WTC11 (cell line): ENCODE measurements around the gene SMARCA2. TPM values are rescaled to one million over a fixed set of nuclear protein-coding genes. Genes with fewer than 3 reads are reported as not detected.

Source experiments
- ATAC-seq: fragments of 200-7000 bp; cut with Tn5 transposase; 2 replicates; pipeline ENCODE4 v1.10.0; 2021; ENCODE audit warnings: mild to moderate bottlenecking, moderate library complexity
- CTCF ChIA-PET: fragments of 300-600 bp; sonication (Branson Sonifier 250); formaldehyde crosslinking; loops from one replicate; lab custom pipeline; 2021; ENCODE audit warnings: antibody characterized with exemption; lab: Charles Lee
- POLR2A ChIA-PET: fragments of 350-600 bp; sonication (Branson Sonifier 250); formaldehyde crosslinking; loops from one replicate; lab custom pipeline; 2021; ENCODE audit warnings: antibody characterized with exemption; lab: Charles Lee
- DNase-seq: peaks from one replicate; pipeline ENCODE4 v3.0.0; 2021; ENCODE audit warnings: low spot score
- H3K27ac Mint-ChIP-seq: 2 replicates; pipeline ENCODE4 v1.8.0; 2021; ENCODE audit warnings: mixed read lengths
- H3K27me3 Mint-ChIP-seq: 2 replicates; pipeline ENCODE4 v1.8.0; 2021; ENCODE audit warnings: low read depth, mild to moderate bottlenecking, moderate library complexity, mixed read lengths
- H3K36me3 Mint-ChIP-seq: 2 replicates; pipeline ENCODE4 v1.8.0; 2021; ENCODE audit warnings: mixed read lengths
- H3K4me1 Mint-ChIP-seq: 2 replicates; pipeline ENCODE4 v1.8.0; 2022; ENCODE audit warnings: mixed read lengths
- H3K4me3 Mint-ChIP-seq: 2 replicates; pipeline ENCODE4 v1.8.0; 2021; ENCODE audit warnings: mild to moderate bottlenecking, moderate library complexity, mixed read lengths
- H3K9me3 Mint-ChIP-seq: 2 replicates; pipeline ENCODE4 v1.8.0; 2021; ENCODE audit warnings: mixed read lengths
- ATF1 ChIP-seq: sonication (generic); formaldehyde crosslinking; IDR thresholded peaks from 2 replicates; pipeline ENCODE4 v1.8.1; 2023; ENCODE audit warnings: mild to moderate bottlenecking, moderate library complexity, missing genetic modification reagents
- CBFB ChIP-seq: sonication (generic); formaldehyde crosslinking; IDR thresholded peaks from 2 replicates; pipeline ENCODE4 v1.8.1; 2022; ENCODE audit warnings: mild to moderate bottlenecking, low read depth, missing genetic modification reagents
- ELF4 ChIP-seq: sonication (generic); formaldehyde crosslinking; IDR thresholded peaks from 2 replicates; pipeline ENCODE4 v1.8.1; 2022; ENCODE audit warnings: low read depth, mild to moderate bottlenecking, moderate library complexity, missing genetic modification reagents
- GABPB1 ChIP-seq: sonication (generic); formaldehyde crosslinking; IDR thresholded peaks from 2 replicates; pipeline ENCODE4 v1.8.1; 2023; ENCODE audit warnings: mild to moderate bottlenecking, missing genetic modification reagents
- GRHL2 ChIP-seq: fragments of 250-450 bp; sonication (Bioruptor Pico); IDR thresholded peaks from 2 replicates; pipeline ENCODE4 v1.8.0; 2022; ENCODE audit warnings: mild to moderate bottlenecking, moderate library complexity; ENCODE audit not compliant: insufficient replicate concordance, severe bottlenecking
- JUN ChIP-seq: sonication (generic); formaldehyde crosslinking; IDR thresholded peaks from 2 replicates; pipeline ENCODE4 v1.8.0; 2023; ENCODE audit warnings: mild to moderate bottlenecking, missing genetic modification reagents
- NFE2L1 ChIP-seq: sonication (generic); formaldehyde crosslinking; IDR thresholded peaks from 2 replicates; pipeline ENCODE4 v1.8.1; 2023; ENCODE audit warnings: missing genetic modification reagents
- RORB ChIP-seq: fragments of 250-450 bp; sonication (Bioruptor Pico); IDR thresholded peaks from 2 replicates; pipeline ENCODE4 v1.9.0; 2021; ENCODE audit warnings: mild to moderate bottlenecking
- SMAD3 ChIP-seq: sonication (generic); formaldehyde crosslinking; IDR thresholded peaks from 2 replicates; pipeline ENCODE4 v1.8.0; 2022; ENCODE audit warnings: missing genetic modification reagents, mild to moderate bottlenecking, borderline replicate concordance
- SMAD4 ChIP-seq: sonication (generic); formaldehyde crosslinking; IDR thresholded peaks from 2 replicates; pipeline ENCODE4 v1.8.0; 2022; ENCODE audit warnings: mild to moderate bottlenecking, missing genetic modification reagents
- SOX15 ChIP-seq: fragments of 250-450 bp; sonication (Bioruptor Pico); IDR thresholded peaks from 2 replicates; pipeline ENCODE4 v1.9.0; 2021; ENCODE audit warnings: mild to moderate bottlenecking
- SP1 ChIP-seq: sonication (generic); formaldehyde crosslinking; conservative IDR thresholded peaks from 2 replicates; pipeline ENCODE4 v1.8.1; 2022; ENCODE audit warnings: missing genetic modification reagents
- TEAD4 ChIP-seq: sonication (generic); formaldehyde crosslinking; IDR thresholded peaks from 2 replicates; pipeline ENCODE4 v1.8.0; 2022; ENCODE audit warnings: mild to moderate bottlenecking, missing genetic modification reagents
- ZNF219 ChIP-seq: sonication (generic); formaldehyde crosslinking; IDR thresholded peaks from 2 replicates; pipeline ENCODE4 v1.8.0; 2023; ENCODE audit warnings: missing genetic modification reagents, mild to moderate bottlenecking, borderline replicate concordance
- total RNA-seq: library from RNA; stranded (reverse); gene quantifications from 3 replicates; pipeline ENCODE4 v1.2.3, GENCODE V29; 2021
- TF ChIP-seq, protein P1 (sequence below): sonication (generic); formaldehyde crosslinking; IDR thresholded peaks from 2 replicates; pipeline ENCODE4 v1.8.0; 2022; ENCODE audit warnings: mild to moderate bottlenecking, missing genetic modification reagents
- TF ChIP-seq, protein P2 (sequence below): sonication (generic); formaldehyde crosslinking; IDR thresholded peaks from 2 replicates; pipeline ENCODE4 v1.8.1; 2023; ENCODE audit warnings: mild to moderate bottlenecking, missing genetic modification reagents, moderate library complexity
- TF ChIP-seq, protein P3 (sequence below): sonication (generic); formaldehyde crosslinking; IDR thresholded peaks from 2 replicates; pipeline ENCODE4 v1.8.1; 2022; ENCODE audit warnings: mild to moderate bottlenecking, missing genetic modification reagents, moderate library complexity, borderline replicate concordance
- TF ChIP-seq, protein P4 (sequence below): fragments of 250-450 bp; sonication (Bioruptor Pico); IDR thresholded peaks from 2 replicates; pipeline ENCODE4 v1.9.0; 2021; ENCODE audit warnings: moderate library complexity, mild to moderate bottlenecking, inconsistent platforms, borderline replicate concordance
- TF ChIP-seq, protein P5 (sequence below): sonication (generic); formaldehyde crosslinking; IDR thresholded peaks from 2 replicates; pipeline ENCODE4 v1.8.0; 2022; ENCODE audit warnings: mild to moderate bottlenecking, missing genetic modification reagents
- TF ChIP-seq, protein P6 (sequence below): fragments of 200-600 bp; IDR thresholded peaks from 2 replicates; pipeline ENCODE4 v1.8.0; 2022; ENCODE audit warnings: antibody characterized with exemption
- TF ChIP-seq, protein P7 (sequence below): sonication (generic); formaldehyde crosslinking; conservative IDR thresholded peaks from 2 replicates; pipeline ENCODE4 v1.8.1; 2022; ENCODE audit warnings: mild to moderate bottlenecking, missing genetic modification reagents
- TF ChIP-seq, protein P8 (sequence below): fragments of 250-450 bp; sonication (Bioruptor Pico); IDR thresholded peaks from 2 replicates; pipeline ENCODE4 v1.9.0; 2021; ENCODE audit warnings: mild to moderate bottlenecking
- TF ChIP-seq, protein P9 (sequence below): sonication (generic); formaldehyde crosslinking; IDR thresholded peaks from 2 replicates; pipeline ENCODE4 v1.8.0; 2022; ENCODE audit warnings: missing genetic modification reagents

The SMARCA2 gene
- total RNA-seq, 1 experiment from 2014 or later: 20.3 TPM

DNA sequence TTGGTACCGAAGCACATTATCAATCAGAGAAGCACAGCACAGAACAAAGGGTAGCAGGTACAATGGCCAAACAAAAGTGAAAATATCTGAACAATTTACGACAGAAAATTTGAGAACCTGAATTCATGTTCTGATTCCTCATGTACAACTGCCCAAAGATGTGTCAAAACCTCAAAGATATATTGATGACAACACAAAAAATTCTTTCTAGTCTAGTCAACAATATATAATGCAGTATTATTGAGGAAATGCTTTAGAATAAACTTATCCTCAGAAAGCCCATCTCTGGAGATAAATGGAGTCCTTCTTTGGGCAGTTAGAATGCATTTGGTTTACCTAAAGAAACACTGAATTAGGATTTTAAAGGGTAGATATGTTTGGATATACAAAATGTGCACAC, 6.8 kb upstream of the SMARCA2 start:
- Mint-ChIP-seq H3K9me3 (peaks cover 3% of the 10 kb centered on the region; the same call in 1 of the 2 replicates), H3K27ac (no peak overlapping the region), H3K4me3 (no peak overlapping the region), H3K36me3 (no peaks in the 10 kb centered on the region), H3K4me1 (peaks cover 24% of the 10 kb centered on the region), H3K27me3 (peaks cover 21% of the 10 kb centered on the region)
- TF ChIP-seq JUN (CRISPR knock-in tag) (no peak), RORB (CRISPR knock-in tag) (no peak), CBFB (no peak), SP1 (CRISPR knock-in tag) (no peak), NFE2L1 (CRISPR knock-in tag) (no peak), ZNF219 (CRISPR knock-in tag) (no peak), SOX15 (CRISPR knock-in tag) (no peak), GRHL2 (no peak), SMAD4 (CRISPR knock-in tag) (no peak), SMAD3 (no peak)
- TF ChIP-seq, protein P1, sequence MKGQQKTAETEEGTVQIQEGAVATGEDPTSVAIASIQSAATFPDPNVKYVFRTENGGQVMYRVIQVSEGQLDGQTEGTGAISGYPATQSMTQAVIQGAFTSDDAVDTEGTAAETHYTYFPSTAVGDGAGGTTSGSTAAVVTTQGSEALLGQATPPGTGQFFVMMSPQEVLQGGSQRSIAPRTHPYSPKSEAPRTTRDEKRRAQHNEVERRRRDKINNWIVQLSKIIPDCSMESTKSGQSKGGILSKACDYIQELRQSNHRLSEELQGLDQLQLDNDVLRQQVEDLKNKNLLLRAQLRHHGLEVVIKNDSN (CRISPR knock-in tag): no peak
- TF ChIP-seq, protein P2, sequence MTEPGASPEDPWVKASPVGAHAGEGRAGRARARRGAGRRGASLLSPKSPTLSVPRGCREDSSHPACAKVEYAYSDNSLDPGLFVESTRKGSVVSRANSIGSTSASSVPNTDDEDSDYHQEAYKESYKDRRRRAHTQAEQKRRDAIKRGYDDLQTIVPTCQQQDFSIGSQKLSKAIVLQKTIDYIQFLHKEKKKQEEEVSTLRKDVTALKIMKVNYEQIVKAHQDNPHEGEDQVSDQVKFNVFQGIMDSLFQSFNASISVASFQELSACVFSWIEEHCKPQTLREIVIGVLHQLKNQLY (CRISPR knock-in tag): no peak
- TF ChIP-seq, protein P3, sequence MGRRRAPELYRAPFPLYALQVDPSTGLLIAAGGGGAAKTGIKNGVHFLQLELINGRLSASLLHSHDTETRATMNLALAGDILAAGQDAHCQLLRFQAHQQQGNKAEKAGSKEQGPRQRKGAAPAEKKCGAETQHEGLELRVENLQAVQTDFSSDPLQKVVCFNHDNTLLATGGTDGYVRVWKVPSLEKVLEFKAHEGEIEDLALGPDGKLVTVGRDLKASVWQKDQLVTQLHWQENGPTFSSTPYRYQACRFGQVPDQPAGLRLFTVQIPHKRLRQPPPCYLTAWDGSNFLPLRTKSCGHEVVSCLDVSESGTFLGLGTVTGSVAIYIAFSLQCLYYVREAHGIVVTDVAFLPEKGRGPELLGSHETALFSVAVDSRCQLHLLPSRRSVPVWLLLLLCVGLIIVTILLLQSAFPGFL (CRISPR knock-in tag): no peak
- TF ChIP-seq, protein P4, sequence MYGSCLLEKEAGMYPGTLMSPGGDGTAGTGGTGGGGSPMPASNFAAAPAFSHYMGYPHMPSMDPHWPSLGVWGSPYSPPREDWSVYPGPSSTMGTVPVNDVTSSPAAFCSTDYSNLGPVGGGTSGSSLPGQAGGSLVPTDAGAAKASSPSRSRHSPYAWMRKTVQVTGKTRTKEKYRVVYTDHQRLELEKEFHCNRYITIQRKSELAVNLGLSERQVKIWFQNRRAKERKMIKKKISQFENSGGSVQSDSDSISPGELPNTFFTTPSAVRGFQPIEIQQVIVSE: no peak
- TF ChIP-seq, protein P5, sequence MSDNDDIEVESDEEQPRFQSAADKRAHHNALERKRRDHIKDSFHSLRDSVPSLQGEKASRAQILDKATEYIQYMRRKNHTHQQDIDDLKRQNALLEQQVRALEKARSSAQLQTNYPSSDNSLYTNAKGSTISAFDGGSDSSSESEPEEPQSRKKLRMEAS: no peak
- TF ChIP-seq, protein P6, sequence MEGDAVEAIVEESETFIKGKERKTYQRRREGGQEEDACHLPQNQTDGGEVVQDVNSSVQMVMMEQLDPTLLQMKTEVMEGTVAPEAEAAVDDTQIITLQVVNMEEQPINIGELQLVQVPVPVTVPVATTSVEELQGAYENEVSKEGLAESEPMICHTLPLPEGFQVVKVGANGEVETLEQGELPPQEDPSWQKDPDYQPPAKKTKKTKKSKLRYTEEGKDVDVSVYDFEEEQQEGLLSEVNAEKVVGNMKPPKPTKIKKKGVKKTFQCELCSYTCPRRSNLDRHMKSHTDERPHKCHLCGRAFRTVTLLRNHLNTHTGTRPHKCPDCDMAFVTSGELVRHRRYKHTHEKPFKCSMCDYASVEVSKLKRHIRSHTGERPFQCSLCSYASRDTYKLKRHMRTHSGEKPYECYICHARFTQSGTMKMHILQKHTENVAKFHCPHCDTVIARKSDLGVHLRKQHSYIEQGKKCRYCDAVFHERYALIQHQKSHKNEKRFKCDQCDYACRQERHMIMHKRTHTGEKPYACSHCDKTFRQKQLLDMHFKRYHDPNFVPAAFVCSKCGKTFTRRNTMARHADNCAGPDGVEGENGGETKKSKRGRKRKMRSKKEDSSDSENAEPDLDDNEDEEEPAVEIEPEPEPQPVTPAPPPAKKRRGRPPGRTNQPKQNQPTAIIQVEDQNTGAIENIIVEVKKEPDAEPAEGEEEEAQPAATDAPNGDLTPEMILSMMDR: no peak
- TF ChIP-seq, protein P7, sequence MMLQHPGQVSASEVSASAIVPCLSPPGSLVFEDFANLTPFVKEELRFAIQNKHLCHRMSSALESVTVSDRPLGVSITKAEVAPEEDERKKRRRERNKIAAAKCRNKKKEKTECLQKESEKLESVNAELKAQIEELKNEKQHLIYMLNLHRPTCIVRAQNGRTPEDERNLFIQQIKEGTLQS (CRISPR knock-in tag): no peak
- TF ChIP-seq, protein P8, sequence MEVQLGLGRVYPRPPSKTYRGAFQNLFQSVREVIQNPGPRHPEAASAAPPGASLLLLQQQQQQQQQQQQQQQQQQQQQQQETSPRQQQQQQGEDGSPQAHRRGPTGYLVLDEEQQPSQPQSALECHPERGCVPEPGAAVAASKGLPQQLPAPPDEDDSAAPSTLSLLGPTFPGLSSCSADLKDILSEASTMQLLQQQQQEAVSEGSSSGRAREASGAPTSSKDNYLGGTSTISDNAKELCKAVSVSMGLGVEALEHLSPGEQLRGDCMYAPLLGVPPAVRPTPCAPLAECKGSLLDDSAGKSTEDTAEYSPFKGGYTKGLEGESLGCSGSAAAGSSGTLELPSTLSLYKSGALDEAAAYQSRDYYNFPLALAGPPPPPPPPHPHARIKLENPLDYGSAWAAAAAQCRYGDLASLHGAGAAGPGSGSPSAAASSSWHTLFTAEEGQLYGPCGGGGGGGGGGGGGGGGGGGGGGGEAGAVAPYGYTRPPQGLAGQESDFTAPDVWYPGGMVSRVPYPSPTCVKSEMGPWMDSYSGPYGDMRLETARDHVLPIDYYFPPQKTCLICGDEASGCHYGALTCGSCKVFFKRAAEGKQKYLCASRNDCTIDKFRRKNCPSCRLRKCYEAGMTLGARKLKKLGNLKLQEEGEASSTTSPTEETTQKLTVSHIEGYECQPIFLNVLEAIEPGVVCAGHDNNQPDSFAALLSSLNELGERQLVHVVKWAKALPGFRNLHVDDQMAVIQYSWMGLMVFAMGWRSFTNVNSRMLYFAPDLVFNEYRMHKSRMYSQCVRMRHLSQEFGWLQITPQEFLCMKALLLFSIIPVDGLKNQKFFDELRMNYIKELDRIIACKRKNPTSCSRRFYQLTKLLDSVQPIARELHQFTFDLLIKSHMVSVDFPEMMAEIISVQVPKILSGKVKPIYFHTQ (CRISPR knock-in tag): no peak
- ChIA-PET CTCF (no interaction called here), POLR2A (no interaction called here)
- DNase-seq (no peak), ATAC-seq (no peak)

DNA sequence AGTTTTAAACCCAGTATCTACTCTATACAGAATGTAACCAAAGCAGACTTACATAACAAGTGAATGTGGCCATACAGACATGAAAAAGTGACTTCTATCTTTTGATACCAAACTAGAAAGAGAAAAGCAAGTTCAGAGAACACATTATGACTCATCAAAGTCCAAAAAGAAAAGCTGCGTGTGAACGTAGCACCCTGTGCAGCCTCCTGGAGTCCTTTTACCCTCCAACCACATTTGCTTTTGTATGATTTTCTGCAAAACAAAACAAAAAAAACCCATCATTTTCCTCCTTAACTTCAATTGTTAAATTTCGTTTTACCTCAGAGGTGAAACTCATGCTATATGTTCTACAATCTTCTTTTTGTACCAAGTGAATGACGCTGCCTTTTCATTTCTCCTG, 2.8 kb upstream of the SMARCA2 start:
- Mint-ChIP-seq H3K27me3 (peaks cover 40% of the 10 kb centered on the region), H3K4me3 (no peak overlapping the region), H3K27ac (no peak overlapping the region), H3K36me3 (no peaks in the 10 kb centered on the region), H3K9me3 (peaks cover 3% of the 10 kb centered on the region; the same call in 1 of the 2 replicates), H3K4me1 (0 out of 2 replicates have a peak, but pooled peaks cover 5% of the 10 kb centered on the region)
- CTCF ChIA-PET: no interaction called here
- POLR2A ChIA-PET: no interaction called here
- ATAC-seq (no peak), DNase-seq (no peak)
- TF ChIP-seq, protein P5: no peak
- TF ChIP-seq GABPB1 (CRISPR knock-in tag) (no peak), ELF4 (CRISPR knock-in tag) (no peak), TEAD4 (no peak), ATF1 (CRISPR knock-in tag) (no peak)
- TF ChIP-seq, protein P9, sequence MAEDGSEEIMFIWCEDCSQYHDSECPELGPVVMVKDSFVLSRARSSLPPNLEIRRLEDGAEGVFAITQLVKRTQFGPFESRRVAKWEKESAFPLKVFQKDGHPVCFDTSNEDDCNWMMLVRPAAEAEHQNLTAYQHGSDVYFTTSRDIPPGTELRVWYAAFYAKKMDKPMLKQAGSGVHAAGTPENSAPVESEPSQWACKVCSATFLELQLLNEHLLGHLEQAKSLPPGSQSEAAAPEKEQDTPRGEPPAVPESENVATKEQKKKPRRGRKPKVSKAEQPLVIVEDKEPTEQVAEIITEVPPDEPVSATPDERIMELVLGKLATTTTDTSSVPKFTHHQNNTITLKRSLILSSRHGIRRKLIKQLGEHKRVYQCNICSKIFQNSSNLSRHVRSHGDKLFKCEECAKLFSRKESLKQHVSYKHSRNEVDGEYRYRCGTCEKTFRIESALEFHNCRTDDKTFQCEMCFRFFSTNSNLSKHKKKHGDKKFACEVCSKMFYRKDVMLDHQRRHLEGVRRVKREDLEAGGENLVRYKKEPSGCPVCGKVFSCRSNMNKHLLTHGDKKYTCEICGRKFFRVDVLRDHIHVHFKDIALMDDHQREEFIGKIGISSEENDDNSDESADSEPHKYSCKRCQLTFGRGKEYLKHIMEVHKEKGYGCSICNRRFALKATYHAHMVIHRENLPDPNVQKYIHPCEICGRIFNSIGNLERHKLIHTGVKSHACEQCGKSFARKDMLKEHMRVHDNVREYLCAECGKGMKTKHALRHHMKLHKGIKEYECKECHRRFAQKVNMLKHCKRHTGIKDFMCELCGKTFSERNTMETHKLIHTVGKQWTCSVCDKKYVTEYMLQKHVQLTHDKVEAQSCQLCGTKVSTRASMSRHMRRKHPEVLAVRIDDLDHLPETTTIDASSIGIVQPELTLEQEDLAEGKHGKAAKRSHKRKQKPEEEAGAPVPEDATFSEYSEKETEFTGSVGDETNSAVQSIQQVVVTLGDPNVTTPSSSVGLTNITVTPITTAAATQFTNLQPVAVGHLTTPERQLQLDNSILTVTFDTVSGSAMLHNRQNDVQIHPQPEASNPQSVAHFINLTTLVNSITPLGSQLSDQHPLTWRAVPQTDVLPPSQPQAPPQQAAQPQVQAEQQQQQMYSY (CRISPR knock-in tag): no peak
